ENCODE results near the gene MBP.

DNA sequence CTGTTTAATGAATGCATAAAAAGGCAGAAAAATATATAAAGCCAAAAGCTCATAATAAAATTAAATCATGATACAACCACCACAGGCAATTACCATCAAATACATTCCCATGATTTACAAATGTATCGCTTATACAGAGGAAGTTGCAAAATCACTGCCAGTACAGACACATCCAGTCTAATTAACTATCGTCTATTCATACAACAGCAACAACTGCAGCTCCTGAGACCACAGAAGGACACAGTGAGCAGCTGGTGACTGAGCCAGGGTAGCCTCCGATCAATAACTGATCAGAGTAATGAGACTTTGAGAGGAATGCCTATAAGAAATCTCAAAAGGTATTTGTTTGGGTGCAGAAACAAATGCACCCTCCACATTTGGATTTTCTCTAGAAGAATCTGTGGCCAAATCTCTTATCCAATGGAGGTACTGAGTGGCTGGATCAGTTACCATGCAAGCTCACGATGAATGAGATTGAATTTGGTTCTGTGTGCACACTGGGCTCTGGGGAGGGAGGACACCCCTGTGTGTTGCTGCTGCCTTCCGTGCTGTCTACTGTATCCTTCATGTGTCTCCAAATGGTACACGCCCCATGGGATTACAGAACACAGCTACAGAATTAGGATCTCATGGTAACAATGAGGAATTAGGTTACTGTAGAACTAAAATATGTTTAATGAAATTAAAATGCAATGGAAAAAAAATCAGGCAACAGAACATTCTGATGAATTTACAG is 119.6 kb downstream of the MBP start:
- no peak for TF ChIP-seq TAF1 (IDR thresholded peaks at IDR 0.05; ENCODE audit: borderline replicate concordance, insufficient read depth, low read length)
- TF ChIP-seq, protein P1, sequence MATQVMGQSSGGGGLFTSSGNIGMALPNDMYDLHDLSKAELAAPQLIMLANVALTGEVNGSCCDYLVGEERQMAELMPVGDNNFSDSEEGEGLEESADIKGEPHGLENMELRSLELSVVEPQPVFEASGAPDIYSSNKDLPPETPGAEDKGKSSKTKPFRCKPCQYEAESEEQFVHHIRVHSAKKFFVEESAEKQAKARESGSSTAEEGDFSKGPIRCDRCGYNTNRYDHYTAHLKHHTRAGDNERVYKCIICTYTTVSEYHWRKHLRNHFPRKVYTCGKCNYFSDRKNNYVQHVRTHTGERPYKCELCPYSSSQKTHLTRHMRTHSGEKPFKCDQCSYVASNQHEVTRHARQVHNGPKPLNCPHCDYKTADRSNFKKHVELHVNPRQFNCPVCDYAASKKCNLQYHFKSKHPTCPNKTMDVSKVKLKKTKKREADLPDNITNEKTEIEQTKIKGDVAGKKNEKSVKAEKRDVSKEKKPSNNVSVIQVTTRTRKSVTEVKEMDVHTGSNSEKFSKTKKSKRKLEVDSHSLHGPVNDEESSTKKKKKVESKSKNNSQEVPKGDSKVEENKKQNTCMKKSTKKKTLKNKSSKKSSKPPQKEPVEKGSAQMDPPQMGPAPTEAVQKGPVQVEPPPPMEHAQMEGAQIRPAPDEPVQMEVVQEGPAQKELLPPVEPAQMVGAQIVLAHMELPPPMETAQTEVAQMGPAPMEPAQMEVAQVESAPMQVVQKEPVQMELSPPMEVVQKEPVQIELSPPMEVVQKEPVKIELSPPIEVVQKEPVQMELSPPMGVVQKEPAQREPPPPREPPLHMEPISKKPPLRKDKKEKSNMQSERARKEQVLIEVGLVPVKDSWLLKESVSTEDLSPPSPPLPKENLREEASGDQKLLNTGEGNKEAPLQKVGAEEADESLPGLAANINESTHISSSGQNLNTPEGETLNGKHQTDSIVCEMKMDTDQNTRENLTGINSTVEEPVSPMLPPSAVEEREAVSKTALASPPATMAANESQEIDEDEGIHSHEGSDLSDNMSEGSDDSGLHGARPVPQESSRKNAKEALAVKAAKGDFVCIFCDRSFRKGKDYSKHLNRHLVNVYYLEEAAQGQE (IDR thresholded peaks at IDR 0.05; ENCODE audit: insufficient read depth in 1 of 2, low read depth in 2 of 2, low read length in 2 of 2): no peak
- no peak for TF ChIP-seq SIN3A (IDR thresholded peaks at IDR 0.05; ENCODE audit: borderline replicate concordance, insufficient read depth, low read length)

Measured in PFSK-1 (cell line).